IPS-15b (cell line): Measurements from ENCODE around the gene DHX29.
"Not testable (repeated sequence)": the region's sequence is repeated elsewhere in the genome, so short reads cannot be mapped to it uniquely, and the experiment has no call there.

Experiments used
- H3K27me3 ChIP-seq: one replicate; pipeline ENCODE4 v1.6.1; 2013; ENCODE audit warnings: low read length; ENCODE audit not compliant: control insufficient read depth, insufficient read depth
- H3K36me3 ChIP-seq: one replicate; pipeline ENCODE4 v1.6.1; 2013; ENCODE audit warnings: low read length; ENCODE audit not compliant: control insufficient read depth, insufficient read depth
- H3K4me1 ChIP-seq: one replicate; pipeline ENCODE4 v1.6.1; 2013; ENCODE audit warnings: mild to moderate bottlenecking, low read length; ENCODE audit not compliant: control insufficient read depth, insufficient read depth
- H3K4me3 ChIP-seq: one replicate; pipeline ENCODE4 v1.5.1; 2013; ENCODE audit warnings: low read depth, low read length
- H3K9ac ChIP-seq: one replicate; pipeline ENCODE4 v1.6.1; 2013; ENCODE audit warnings: low read depth, mild to moderate bottlenecking, low read length
- H3K9me3 ChIP-seq: one replicate; pipeline ENCODE4 v1.6.1; 2013; ENCODE audit warnings: mild to moderate bottlenecking, low read length; ENCODE audit not compliant: control insufficient read depth, insufficient read depth

The DHX29 gene

DNA sequence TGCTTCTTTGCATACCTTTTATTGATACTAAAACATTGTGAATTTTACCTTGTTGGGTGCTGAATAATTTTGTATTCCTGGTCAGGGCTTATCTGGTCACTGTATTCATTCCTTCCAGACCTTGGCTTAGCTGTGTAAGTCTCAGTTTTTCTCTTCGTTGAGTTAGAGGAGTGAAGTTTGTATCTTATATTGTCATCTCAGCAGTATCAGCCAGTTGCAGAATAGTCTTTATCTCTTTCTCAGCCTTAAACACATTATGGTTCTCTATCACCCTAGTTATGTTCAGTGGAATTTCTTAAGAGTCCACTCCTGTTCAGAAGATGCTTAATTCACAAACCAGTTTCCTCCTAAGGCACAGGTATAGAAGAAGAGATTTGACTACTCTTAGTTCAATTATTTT lies 25.5 kb upstream of the DHX29 start:
- no peak overlapping the region for H3K9ac ChIP-seq
- H3K9me3 ChIP-seq, result no peaks in the 10 kb centered on the region
- no peaks in the 10 kb centered on the region for H3K4me1 ChIP-seq
- no peaks in the 10 kb centered on the region for H3K27me3 ChIP-seq
- H3K36me3 ChIP-seq, result no peaks in the 10 kb centered on the region
- H3K4me3 ChIP-seq, result no peak overlapping the region

DNA sequence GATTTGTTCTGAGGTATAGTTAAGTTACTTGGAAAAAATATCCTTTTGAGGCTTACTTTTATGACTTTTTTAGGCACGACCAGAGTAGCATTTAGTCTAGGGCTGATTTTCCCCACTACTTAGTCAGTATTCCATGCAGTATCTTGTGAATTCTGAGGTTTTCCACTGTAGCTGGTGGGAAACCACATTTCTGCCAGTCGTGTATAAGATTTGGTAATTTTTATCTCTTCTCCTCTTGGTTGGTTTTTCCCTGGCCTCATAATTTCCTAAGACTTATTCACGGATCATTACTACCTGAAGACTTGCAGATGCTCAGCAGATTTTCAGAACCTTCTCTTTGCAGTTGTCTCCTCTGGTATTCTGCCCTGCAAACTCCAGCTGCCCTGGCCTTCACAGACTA lies 23.8 kb upstream of the DHX29 start:
- H3K4me1 ChIP-seq, result no peaks in the 10 kb centered on the region
- peaks cover 2% of the 10 kb centered on the region for H3K36me3 ChIP-seq
- H3K27me3 ChIP-seq, result no peaks in the 10 kb centered on the region
- no peak overlapping the region for H3K4me3 ChIP-seq
- no peak overlapping the region for H3K9ac ChIP-seq
- no peaks in the 10 kb centered on the region for H3K9me3 ChIP-seq

DNA sequence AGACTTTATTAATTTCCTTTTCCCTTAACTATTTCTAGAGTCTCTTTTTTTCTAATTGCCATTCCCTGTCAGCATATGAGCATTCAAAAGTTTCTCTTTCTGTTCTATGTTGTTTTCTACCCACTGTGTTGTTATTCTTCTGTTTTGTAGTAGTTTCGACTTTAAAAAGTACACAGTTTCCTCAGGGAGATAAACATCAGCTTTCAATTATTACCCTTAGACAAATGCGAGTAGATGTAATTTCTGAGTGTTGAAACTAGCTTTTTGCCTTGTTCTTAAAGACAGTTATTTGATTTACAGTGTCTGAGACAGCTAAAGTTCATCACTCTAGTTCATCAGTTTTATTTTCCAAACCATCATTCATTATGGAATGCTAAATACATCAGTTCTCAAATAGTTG lies 19.8 kb upstream of the DHX29 start:
- Histone ChIP-seq H3K36me3 (peaks cover 5% of the 10 kb centered on the region), H3K9ac (no peak overlapping the region), H3K27me3 (no peaks in the 10 kb centered on the region), H3K4me3 (no peak overlapping the region), H3K9me3 (no peaks in the 10 kb centered on the region), H3K4me1 (no peaks in the 10 kb centered on the region)

DNA sequence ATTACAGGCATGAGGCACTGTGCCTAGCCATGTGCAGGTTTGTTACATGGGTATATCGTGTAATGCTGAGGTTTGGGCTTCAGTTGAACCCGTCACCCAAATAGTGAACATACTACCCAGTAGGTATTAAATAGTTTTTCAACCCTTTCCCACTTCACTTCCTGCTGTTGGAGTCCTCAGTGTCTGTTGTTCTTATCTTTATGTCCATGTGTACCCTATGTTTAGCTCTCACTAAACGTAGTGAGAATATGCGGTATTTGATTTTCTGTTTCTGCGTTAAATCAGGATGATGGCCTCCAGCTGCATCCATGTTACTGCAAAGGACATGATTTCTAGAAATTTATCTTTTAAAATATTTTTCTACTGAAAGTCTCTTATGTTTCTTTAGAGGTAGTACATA lies 18.1 kb upstream of the DHX29 start:
- no peak overlapping the region for H3K9ac ChIP-seq
- peaks cover 5% of the 10 kb centered on the region for H3K36me3 ChIP-seq
- H3K4me1 ChIP-seq, result no peaks in the 10 kb centered on the region
- no peaks in the 10 kb centered on the region for H3K9me3 ChIP-seq
- no peaks in the 10 kb centered on the region for H3K27me3 ChIP-seq
- H3K4me3 ChIP-seq, result no peak overlapping the region

DNA sequence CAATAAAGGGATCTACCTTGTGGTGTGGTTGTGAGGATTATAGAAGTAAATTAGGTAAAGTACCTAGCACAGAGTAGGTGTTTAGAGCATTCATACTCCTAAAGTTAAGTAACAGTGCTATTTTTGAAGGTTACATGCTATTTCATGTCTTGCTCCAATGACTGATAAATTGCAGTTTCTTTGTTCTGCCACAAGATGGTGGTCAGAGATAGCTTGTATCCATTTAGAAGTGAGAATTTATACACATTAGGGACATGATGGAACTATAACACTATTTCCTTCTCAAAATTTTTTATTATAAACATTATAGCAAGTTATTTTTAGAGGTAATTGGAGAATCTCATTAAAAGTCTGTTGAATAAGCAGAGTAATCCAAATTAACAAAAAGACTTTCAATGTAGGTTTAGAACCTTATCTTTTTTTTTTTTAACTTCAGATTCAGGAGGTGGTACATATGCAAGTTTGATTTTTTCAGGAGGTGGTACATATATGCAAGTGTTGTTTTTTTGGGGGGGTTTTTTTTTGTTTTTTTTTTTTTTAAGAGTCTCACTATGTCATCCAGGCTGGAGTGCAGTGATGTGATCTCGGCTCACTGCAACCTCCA lies 17.4 kb upstream of the DHX29 start:
- Histone ChIP-seq H3K27me3 (no peaks in the 10 kb centered on the region), H3K4me1 (no peaks in the 10 kb centered on the region), H3K4me3 (no peak overlapping the region), H3K9ac (no peak overlapping the region), H3K9me3 (no peaks in the 10 kb centered on the region), H3K36me3 (peaks cover 5% of the 10 kb centered on the region)

DNA sequence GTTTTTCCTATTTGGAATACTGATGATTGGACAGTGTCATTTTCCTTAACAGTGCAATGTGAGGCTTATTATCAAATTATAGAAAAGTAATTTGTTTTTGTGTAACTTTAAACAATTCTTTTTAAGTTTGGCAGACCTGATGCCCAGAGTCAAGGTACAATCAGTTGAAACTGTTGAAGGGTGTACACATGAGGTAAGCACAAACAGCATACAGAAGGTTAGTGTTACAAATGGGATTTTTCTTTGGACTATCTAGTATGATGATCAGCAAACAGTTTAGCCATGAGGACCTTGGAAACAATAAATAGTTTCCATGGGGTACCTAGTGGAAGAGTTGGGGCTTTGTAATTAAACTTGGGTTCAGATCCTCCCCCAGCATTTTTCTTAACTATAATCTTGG lies 16.5 kb upstream of the DHX29 start:
- Histone ChIP-seq H3K4me1 (no peaks in the 10 kb centered on the region), H3K27me3 (no peaks in the 10 kb centered on the region), H3K9ac (no peak overlapping the region), H3K4me3 (no peak overlapping the region), H3K36me3 (peaks cover 5% of the 10 kb centered on the region), H3K9me3 (no peaks in the 10 kb centered on the region)

DNA sequence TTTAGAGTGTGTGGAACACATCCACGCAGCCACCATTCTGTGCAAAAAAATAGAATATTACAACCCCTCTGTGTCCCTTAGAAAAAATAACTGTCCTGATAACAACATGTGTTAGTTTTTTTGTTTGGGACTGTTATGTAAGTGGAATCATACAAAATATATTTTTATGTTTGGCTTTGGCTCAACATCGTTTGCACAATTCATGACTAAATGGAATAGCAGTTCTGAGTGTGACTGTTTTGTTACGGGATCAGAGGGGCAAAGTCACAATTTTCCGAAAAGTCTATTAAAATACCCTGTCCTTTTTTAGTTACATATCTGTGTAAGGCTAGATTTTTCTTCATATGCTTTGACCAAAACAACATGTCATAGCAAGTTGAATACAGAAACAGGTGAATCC lies 13.1 kb upstream of the DHX29 start:
- Histone ChIP-seq H3K9ac (no peak overlapping the region), H3K4me3 (no peak overlapping the region), H3K36me3 (peaks cover 3% of the 10 kb centered on the region), H3K27me3 (no peaks in the 10 kb centered on the region), H3K4me1 (no peaks in the 10 kb centered on the region), H3K9me3 (no peaks in the 10 kb centered on the region)

DNA sequence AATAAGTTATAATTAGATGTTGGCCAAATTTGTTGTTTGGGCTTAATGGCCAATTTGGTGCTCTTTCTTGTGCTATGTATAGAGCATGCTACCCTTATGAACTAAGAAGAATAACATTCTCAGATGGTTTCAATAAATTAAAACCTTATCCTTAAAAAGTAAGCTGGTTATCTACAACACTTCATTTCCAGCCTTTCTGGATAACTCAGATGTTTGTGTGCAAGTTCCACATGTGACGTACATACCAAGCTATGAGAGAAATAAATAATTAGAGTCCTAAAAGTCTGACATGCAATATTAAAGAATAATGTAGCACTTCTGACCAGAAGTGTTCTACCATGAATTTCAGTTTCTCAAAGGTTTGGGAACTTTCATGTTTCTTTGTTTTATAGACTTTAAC lies 12.0 kb upstream of the DHX29 start:
- peaks cover 3% of the 10 kb centered on the region for H3K36me3 ChIP-seq
- H3K4me3 ChIP-seq, result no peak overlapping the region

DNA sequence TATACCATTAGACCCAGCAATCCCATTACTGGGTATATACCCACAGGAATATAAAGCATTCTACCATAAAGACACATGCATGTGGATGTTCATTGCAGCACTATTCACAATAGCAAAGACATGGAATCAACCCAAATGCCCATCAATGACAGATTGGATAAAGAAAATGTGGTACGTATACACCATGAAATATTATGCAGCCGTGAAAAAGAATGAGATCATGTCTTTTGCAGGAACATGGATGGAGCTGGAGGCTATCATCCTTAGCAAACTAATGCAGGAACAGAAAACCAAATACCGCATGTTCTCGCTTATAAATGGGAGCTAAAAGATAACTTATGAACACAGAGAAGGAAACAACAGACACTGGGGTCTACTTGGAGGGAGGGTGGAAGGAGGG lies 10.7 kb upstream of the DHX29 start:
- not testable (repeated sequence) for H3K36me3 ChIP-seq, H3K9me3 ChIP-seq, H3K9ac ChIP-seq, H3K4me1 ChIP-seq, H3K27me3 ChIP-seq, H3K4me3 ChIP-seq

More for the DNA sequence above, 12.0 kb upstream of the DHX29 start:
- H3K9ac ChIP-seq, result no peak overlapping the region
- no peaks in the 10 kb centered on the region for H3K9me3 ChIP-seq
- H3K4me1 ChIP-seq, result no peaks in the 10 kb centered on the region
- no peaks in the 10 kb centered on the region for H3K27me3 ChIP-seq

DNA sequence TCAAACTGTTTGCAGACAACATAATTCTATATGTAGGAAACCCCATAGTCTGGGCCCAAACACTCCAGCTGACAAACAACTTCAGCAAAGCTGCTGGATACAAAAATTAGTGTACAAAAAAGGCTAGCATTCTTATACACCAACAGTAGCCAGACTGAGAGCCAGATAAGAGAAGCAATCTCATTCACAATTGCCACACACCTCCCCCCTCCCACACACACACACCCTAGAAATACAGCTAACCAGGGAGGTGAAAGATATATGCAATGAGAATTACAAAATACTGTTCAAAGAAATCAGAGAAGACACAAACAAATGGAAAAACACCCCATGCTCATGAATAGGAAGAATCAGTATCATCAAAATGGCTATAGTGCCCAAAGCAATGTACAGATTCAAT lies 9.3 kb upstream of the DHX29 start:
- H3K9me3 ChIP-seq, result no peaks in the 10 kb centered on the region
- no peaks in the 10 kb centered on the region for H3K36me3 ChIP-seq
- H3K27me3 ChIP-seq, result no peaks in the 10 kb centered on the region
- H3K9ac ChIP-seq, result no peak overlapping the region
- H3K4me1 ChIP-seq, result no peaks in the 10 kb centered on the region
- no peak overlapping the region for H3K4me3 ChIP-seq

DNA sequence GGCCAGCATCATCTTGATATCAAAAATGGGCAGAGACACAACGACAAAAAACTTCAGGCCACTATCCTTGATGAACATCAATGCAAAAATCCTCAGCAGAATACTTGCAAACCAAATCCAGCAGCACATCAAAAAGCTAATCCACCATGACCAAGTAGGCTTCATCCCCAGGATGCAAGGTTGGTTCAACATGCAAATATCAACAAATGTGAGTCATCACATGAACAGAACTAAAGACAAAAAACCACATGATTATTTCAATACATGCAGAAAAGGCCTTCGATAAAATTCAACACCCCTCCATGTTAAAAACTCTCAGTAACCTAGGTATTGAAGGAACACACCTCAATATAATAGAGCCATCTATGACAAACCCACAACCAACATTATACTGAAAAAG lies 8.8 kb upstream of the DHX29 start:
- no peaks in the 10 kb centered on the region for H3K27me3 ChIP-seq
- no peaks in the 10 kb centered on the region for H3K36me3 ChIP-seq
- no peak overlapping the region for H3K4me3 ChIP-seq
- H3K9ac ChIP-seq, result no peak overlapping the region
- no peaks in the 10 kb centered on the region for H3K4me1 ChIP-seq
- H3K9me3 ChIP-seq, result no peaks in the 10 kb centered on the region

DNA sequence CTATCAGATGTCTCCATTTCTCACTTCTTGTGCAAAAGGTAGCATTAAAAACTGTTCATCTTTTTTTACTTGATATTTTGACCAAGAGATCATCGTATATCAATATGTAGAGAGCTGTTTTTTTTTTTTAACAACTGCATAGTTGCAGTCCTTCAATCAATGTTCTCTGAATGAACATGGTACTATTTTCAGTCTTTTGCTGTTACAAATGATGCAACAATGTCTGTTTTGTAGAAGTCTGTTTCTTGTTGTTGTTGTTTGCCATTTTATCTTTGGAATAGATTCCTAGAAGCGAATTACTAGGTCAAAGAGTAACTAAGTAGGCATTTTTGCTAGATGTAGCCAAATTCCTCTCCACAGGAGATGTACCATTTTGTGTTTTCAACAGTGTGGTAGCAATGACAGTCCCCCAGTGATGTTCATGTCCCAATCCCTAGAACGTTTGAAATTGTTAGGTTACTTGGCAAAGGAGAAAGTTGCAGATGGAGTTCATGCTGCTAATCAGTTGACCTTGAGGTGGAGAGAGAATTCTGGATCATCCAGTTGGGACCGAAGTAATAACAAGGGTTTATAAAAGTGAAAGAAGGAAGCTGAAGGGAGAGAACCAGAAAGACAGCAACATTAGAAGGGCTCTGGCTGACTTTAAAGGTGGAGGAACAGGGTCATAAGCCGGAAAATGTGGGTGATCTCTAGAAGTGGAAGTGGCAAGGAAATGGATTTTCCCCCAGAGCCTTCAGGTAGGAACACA lies 6.5 kb upstream of the DHX29 start:
- H3K27me3 ChIP-seq, result no peaks in the 10 kb centered on the region
- no peaks in the 10 kb centered on the region for H3K9me3 ChIP-seq
- H3K4me3 ChIP-seq, result no peak overlapping the region
- H3K36me3 ChIP-seq, result no peaks in the 10 kb centered on the region
- no peaks in the 10 kb centered on the region for H3K4me1 ChIP-seq
- H3K9ac ChIP-seq, result no peak overlapping the region
